HFF-Myc (cell line): ENCODE measurements around the gene NUCB1.
"Not testable (repeated sequence)": the region's sequence is repeated elsewhere in the genome, so short reads cannot be mapped to it uniquely, and the experiment has no call there.

Source experiments
- DNase-seq: peaks from one replicate; pipeline ENCODE4 v3.0.0-alpha.2; 2011; ENCODE audit warnings: low read depth; ENCODE audit errors: extremely low read depth
- H3K4me3 ChIP-seq: replicated peaks from 2 replicates; pipeline ENCODE4 v1.5.1; 2011; ENCODE audit warnings: low read depth, mild to moderate bottlenecking, control low read depth, low read length
- CTCF ChIP-seq: IDR thresholded peaks from 2 replicates; pipeline ENCODE4 v1.5.1; 2012; ENCODE audit warnings: mild to moderate bottlenecking, low read depth, low read length, control low read depth; ENCODE audit errors: missing control alignments

NUCB1 gene

DNA sequence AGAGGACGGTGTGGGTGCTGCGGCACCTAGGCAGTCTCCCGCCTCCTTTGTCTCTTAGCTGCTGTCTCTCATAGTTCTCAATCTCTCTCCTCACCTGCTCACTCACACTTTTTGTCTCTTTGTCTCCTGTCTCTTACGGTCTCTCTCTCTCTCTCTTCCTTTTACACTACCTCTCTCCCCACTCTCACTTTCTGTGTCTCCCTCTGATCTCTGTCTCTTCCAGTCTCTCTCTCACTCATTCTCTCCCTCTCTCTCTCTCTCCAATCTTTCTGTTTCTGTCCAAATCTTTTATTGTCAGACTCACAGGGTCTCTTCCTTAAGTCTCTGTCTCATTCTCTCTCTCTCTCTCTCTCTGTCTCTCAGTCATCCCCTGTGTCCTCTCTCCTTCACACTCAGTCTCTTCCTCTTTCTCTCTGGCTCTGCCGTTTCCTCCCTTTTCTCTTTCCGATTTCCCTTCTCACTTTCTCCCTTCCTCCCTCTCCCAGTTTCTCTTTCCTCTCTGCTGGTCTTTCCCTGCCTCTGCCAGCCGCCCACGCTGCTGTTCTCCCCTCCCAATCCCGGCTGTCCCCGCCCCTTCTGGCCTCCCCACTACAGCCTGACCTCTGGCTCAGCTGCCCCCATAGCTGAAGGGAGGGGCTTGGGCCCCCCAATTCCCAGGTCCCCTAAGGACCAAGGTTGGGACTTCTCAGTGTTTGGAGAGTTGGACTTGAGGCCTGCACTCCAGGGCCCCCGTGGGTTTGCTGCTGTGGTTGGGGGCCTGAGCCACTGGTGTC, 31.8 kb upstream of the NUCB1 start, which contains the start of gene PLEKHA4:
PLEKHA4 (minus strand) TSS at position 504 of the 773 bp plus-strand sequence. CDS start 997 bp downstream, outside the sequence.
- TF ChIP-seq CTCF: no peak
- H3K4me3 ChIP-seq: peak within 1 kb of the TSS; percentile 53
- no peak for DNase-seq

DNA sequence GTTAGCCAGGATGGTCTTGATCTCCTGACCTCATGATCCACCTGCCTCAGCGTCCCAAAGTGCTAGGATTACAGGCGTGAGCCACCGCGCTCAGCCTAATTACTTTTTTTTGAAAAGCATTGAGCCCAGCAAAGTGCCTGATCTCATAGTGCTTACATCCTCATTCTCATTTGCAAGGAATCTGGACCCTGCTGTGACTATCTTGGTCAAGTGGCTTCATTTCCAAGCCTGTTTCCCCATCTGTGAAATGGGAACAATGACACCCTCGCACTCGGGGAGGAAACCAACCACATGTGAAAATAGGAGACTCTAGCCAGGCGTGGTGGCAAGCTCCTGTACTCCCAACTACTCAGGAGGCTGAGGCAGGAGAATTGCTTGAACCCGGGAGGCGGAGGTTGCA, 30.1 kb upstream of the NUCB1 start:
- no peak for DNase-seq
- TF ChIP-seq CTCF: no peak
- H3K4me3 ChIP-seq: no peak overlapping the region

- not testable (repeated sequence) for DNase-seq, H3K4me3 ChIP-seq
These were observed 28.5 kb upstream of the NUCB1 start for GRCh38 chr19:48871471-48872181.

DNA sequence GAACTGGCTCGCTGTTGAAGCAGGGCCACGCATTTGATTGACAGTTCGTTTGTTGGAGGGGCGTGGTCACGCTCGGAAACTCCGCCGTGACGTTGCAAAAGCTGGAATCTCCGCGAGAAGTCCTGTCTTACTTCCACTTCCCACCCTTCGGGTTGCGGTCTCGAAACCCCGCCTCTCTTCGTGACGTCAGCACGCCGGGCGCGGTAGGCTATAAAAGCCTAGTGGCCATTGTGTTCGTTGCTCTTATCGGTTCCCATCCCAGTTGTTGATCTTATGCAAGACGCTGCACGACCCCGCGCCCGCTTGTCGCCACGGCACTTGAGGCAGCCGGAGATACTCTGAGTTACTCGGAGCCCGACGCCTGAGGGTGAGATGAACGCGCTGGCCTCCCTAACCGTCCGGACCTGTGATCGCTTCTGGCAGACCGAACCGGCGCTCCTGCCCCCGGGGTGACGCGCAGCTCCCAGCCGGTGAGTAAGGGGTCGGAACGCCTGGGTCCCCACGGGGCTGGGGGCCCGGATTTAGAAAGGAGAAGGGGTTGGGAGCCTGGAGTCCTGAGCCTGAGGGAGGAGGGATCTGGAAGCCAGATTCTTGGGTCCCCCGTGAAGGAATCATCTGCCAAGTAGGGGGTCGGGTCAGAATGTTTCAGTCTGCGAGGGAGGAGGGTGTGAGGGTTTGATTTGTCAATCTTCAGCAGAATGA, 27.8 kb upstream of the NUCB1 start, which contains the start of gene PPP1R15A:
PPP1R15A (plus strand) TSS at position 240 of the 702 bp plus-strand sequence. CDS start 813 bp downstream, outside the sequence.
- H3K4me3 ChIP-seq: peak within 1 kb of the TSS; percentile 98
- TF ChIP-seq CTCF: no peak
- DNase-seq: peak; percentile 94

- DNase-seq: peak; percentile 91
- TF ChIP-seq CTCF: no peak
- peak overlapping the region; percentile 98 for H3K4me3 ChIP-seq
These were observed 27.1 kb upstream of the NUCB1 start for GRCh38 chr19:48872884-48873475.

- TF ChIP-seq CTCF: no peak
- no peak for DNase-seq
- H3K4me3 ChIP-seq: peak overlapping the region; percentile 98
These were observed 26.4 kb upstream of the NUCB1 start for GRCh38 chr19:48873476-48874302.
